ENCODE results near the gene COBL. TPM values are rescaled to one million over a fixed set of nuclear protein-coding genes. Genes with fewer than 3 reads are reported as not detected.

COBL gene
- total and polyA plus RNA-seq, 10 of the 15 experiments (the other 5 are each of a cell fraction or from before 2014, with no cell fraction given), result 0.21 TPM; not detected in 9

DNA sequence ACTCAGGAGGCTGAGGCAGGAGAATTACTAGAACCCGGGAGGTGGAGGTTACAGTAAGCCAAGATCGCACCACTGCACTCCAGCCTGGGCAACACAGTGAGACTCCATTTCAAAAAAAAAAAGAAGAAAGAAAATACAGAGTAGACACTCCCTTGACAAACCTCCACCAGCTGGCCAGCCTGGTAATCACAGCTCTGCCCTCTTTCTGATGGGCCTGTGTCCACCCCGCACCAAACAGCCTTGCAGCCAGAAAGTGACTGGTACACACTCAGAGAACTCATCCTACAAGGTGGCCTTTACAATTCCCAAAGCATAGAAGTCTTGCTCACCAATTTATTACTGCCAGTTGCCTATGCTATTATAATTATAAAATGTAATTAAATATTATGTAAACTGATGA is 66.6 kb downstream of the COBL start (continued):
- TF ChIP-seq NFXL1 (IDR thresholded peaks at IDR 0.05; ENCODE audit: borderline replicate concordance) (no peak), ZNF207 (IDR thresholded peaks at IDR 0.05; ENCODE audit: borderline replicate concordance) (no peak), IRF4 (IDR thresholded peaks at IDR 0.05; ENCODE audit: low read depth, low read length) (no peak), CHD2 (IDR thresholded peaks at IDR 0.05; ENCODE audit: borderline replicate concordance, low read depth, low read length) (no peak), NR2C1 (IDR thresholded peaks at IDR 0.05) (no peak), SP1 (IDR thresholded peaks at IDR 0.05; ENCODE audit: low read depth, low read length) (no peak), PML (IDR thresholded peaks at IDR 0.05; ENCODE audit: low read length) (no peak), KDM1A (IDR thresholded peaks at IDR 0.05; ENCODE audit: borderline replicate concordance) (no peak)
- TF ChIP-seq, protein P1, sequence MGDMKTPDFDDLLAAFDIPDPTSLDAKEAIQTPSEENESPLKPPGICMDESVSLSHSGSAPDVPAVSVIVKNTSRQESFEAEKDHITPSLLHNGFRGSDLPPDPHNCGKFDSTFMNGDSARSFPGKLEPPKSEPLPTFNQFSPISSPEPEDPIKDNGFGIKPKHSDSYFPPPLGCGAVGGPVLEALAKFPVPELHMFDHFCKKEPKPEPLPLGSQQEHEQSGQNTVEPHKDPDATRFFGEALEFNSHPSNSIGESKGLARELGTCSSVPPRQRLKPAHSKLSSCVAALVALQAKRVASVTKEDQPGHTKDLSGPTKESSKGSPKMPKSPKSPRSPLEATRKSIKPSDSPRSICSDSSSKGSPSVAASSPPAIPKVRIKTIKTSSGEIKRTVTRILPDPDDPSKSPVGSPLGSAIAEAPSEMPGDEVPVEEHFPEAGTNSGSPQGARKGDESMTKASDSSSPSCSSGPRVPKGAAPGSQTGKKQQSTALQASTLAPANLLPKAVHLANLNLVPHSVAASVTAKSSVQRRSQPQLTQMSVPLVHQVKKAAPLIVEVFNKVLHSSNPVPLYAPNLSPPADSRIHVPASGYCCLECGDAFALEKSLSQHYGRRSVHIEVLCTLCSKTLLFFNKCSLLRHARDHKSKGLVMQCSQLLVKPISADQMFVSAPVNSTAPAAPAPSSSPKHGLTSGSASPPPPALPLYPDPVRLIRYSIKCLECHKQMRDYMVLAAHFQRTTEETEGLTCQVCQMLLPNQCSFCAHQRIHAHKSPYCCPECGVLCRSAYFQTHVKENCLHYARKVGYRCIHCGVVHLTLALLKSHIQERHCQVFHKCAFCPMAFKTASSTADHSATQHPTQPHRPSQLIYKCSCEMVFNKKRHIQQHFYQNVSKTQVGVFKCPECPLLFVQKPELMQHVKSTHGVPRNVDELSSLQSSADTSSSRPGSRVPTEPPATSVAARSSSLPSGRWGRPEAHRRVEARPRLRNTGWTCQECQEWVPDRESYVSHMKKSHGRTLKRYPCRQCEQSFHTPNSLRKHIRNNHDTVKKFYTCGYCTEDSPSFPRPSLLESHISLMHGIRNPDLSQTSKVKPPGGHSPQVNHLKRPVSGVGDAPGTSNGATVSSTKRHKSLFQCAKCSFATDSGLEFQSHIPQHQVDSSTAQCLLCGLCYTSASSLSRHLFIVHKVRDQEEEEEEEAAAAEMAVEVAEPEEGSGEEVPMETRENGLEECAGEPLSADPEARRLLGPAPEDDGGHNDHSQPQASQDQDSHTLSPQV (IDR thresholded peaks at IDR 0.05), result no peak

DNA sequence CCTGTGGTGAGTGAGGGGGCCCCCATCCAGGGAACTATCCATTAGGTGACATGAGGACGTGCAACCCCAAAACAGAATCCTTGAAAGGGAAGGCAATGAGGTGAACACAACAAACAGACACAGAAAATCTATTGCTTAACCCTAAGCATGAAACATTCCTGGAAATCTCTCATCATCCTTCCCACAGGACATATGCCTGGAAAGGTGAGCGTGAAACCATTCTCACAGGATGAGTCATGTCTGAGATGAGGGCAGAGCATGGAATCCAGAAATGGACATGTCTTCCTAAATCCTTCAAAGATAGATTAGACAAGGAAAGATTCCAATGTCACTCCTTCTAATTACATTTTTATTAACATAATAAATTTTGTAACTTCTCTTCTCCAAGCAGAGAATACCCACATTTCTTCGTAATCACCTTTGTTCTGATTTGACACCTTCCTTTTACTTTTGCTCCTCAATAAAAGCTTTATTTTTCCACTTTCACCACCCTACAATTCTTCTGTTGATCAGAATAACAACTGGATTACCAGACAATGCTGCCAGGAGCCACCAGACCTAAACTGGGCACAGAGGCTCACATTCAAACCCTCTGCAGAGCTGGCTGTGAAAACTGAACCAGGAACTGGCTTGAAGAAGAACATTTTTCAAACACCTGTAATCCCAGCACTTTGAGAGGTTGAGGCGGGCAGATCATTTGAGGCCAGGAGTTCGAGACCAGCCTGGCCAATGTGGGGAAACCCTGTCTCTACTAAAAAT is 67.2 kb downstream of the COBL start:
- Histone ChIP-seq H3K9ac (ENCODE audit: control insufficient read depth, insufficient read depth, low read length) (no peak overlapping the region), H3K9me3 (replicated peaks; ENCODE audit: control insufficient read depth, insufficient read depth, low read length) (no peaks in the 10 kb centered on the region), H3K27me3 (replicated peaks in 1 of 2; ENCODE audit: control insufficient read depth in 2 of 2, insufficient read depth in 2 of 2, low read length in 1 of 2) (no peaks in the 10 kb centered on the region), H3K27ac (ENCODE audit: control insufficient read depth, insufficient read depth) (no peak overlapping the region), H3K4me3 (no peak overlapping the region), H4K20me1 (ENCODE audit: control insufficient read depth, insufficient read depth) (no peaks in the 10 kb centered on the region), H3K79me2 (ENCODE audit: control insufficient read depth, insufficient read depth, low read length) (no peaks in the 10 kb centered on the region), H3K4me1 (ENCODE audit: control insufficient read depth, insufficient read depth, low read length) (no peaks in the 10 kb centered on the region), H2AFZ (ENCODE audit: control insufficient read depth, low read depth, low read length) (no peak overlapping the region), H3K36me3 (ENCODE audit: control insufficient read depth in 2 of 2, insufficient read depth in 2 of 2, low read length in 1 of 2) (no peaks in the 10 kb centered on the region), H3K4me2 (ENCODE audit: control insufficient read depth, insufficient read depth) (no peak overlapping the region)
- ATAC-seq (no peak), DNase-seq (ENCODE audit: low read depth, low spot score) (no peak), FAIRE-seq (no peak)
- no TSS peak for BruUV-seq (replicated peaks)
- in situ Hi-C loops (cut with MboI) (no loop called here), intact Hi-C loops (cut with micrococcal nuclease; ENCODE audit: unreplicated experiment) (no loop called here)
- POLR2A ChIA-PET, result no interaction called here
- RAD21 ChIA-PET (ENCODE audit: unreplicated experiment), result no interaction called here
- SMC1A ChIA-PET (ENCODE audit: uncharacterized antibody, unreplicated experiment), result no interaction called here
- WGBS (ENCODE audit: insufficient coverage, insufficient replicate concordance, low lambda C conversion rate, missing lambda C conversion rate), result 0% methylated on average over 5 of the region's 5 CpGs
- CTCF ChIA-PET, result no interaction called here
- TF ChIP-seq ASH2L (IDR thresholded peaks at IDR 0.05; ENCODE audit: borderline replicate concordance, low read depth) (no peak), EED (IDR thresholded peaks at IDR 0.05; ENCODE audit: low read depth) (no peak), SIX5 (IDR thresholded peaks at IDR 0.05; ENCODE audit: low read depth, low read length, severe bottlenecking) (no peak), SMAD1 (IDR thresholded peaks at IDR 0.05; ENCODE audit: low read depth, partially characterized antibody) (no peak)
- TF ChIP-seq, protein P2, sequence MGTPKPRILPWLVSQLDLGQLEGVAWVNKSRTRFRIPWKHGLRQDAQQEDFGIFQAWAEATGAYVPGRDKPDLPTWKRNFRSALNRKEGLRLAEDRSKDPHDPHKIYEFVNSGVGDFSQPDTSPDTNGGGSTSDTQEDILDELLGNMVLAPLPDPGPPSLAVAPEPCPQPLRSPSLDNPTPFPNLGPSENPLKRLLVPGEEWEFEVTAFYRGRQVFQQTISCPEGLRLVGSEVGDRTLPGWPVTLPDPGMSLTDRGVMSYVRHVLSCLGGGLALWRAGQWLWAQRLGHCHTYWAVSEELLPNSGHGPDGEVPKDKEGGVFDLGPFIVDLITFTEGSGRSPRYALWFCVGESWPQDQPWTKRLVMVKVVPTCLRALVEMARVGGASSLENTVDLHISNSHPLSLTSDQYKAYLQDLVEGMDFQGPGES (IDR thresholded peaks at IDR 0.05), result no peak
- TF ChIP-seq, protein P3, sequence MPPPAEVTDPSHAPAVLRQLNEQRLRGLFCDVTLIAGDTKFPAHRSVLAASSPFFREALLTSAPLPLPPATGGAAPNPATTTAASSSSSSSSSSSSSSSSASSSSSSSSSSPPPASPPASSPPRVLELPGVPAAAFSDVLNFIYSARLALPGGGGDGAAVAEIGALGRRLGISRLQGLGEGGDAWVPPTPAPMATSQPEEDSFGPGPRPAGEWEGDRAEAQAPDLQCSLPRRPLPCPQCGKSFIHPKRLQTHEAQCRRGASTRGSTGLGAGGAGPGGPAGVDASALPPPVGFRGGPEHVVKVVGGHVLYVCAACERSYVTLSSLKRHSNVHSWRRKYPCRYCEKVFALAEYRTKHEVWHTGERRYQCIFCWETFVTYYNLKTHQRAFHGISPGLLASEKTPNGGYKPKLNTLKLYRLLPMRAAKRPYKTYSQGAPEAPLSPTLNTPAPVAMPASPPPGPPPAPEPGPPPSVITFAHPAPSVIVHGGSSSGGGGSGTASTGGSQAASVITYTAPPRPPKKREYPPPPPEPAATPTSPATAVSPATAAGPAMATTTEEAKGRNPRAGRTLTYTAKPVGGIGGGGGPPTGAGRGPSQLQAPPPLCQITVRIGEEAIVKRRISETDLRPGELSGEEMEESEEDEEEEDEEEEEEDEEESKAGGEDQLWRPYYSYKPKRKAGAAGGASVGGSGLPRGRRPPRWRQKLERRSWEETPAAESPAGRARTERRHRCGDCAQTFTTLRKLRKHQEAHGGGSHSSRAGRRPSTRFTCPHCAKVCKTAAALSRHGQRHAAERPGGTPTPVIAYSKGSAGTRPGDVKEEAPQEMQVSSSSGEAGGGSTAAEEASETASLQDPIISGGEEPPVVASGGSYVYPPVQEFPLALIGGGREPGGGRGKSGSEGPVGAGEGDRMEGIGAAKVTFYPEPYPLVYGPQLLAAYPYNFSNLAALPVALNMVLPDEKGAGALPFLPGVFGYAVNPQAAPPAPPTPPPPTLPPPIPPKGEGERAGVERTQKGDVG (CRISPR knock-in tag; IDR thresholded peaks at IDR 0.05), result no peak

Measured in GM12878 (cell line).